Measurements from ENCODE around the gene TFG.

DNA sequence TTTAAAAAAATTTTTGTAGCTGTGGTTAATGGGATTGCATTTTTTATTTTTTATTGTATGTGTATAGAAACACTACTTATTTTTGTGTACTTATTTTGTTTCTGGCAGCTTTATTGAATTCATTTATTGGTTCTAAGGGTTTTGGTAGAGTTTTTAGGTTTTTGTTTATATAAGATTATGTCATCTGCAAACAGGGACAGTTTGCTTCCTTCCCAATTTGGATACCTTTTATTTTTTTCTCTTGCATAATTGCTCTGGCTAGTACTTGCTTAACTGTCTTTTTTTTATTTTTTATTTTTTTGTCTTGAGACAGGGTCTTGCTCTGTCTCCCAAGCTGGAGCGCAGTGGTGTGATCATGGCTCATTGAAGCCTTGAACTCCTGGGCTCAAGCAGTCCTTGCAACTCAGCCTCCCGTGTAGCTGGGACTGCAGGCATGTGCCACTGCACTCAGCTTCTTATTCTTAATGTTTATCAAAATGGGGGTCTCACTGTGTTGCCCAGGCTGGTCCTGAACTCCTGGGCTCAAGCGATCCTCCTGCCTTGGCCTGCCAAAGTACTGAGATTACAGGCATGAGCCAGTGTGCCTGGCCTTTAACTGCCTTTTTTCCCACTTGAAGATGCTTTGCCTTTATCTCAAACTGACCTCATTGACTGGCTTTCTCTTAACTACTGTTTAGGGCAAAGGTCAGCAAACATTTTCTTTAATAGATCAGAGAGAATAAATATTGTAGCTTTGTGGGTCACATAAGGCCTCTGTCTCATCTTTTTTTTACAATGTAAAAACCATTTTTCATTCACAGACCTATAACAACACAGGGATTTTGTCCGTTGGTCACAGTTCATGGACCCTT is 8.6 kb downstream of the TFG start:
- TF ChIP-seq, protein P1, sequence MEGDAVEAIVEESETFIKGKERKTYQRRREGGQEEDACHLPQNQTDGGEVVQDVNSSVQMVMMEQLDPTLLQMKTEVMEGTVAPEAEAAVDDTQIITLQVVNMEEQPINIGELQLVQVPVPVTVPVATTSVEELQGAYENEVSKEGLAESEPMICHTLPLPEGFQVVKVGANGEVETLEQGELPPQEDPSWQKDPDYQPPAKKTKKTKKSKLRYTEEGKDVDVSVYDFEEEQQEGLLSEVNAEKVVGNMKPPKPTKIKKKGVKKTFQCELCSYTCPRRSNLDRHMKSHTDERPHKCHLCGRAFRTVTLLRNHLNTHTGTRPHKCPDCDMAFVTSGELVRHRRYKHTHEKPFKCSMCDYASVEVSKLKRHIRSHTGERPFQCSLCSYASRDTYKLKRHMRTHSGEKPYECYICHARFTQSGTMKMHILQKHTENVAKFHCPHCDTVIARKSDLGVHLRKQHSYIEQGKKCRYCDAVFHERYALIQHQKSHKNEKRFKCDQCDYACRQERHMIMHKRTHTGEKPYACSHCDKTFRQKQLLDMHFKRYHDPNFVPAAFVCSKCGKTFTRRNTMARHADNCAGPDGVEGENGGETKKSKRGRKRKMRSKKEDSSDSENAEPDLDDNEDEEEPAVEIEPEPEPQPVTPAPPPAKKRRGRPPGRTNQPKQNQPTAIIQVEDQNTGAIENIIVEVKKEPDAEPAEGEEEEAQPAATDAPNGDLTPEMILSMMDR (IDR thresholded peaks at IDR 0.05): no peak
- TF ChIP-seq POLR2A (IDR thresholded peaks at IDR 0.05): no peak
